ENCODE results near the gene PRR13.

Gene PRR13

DNA sequence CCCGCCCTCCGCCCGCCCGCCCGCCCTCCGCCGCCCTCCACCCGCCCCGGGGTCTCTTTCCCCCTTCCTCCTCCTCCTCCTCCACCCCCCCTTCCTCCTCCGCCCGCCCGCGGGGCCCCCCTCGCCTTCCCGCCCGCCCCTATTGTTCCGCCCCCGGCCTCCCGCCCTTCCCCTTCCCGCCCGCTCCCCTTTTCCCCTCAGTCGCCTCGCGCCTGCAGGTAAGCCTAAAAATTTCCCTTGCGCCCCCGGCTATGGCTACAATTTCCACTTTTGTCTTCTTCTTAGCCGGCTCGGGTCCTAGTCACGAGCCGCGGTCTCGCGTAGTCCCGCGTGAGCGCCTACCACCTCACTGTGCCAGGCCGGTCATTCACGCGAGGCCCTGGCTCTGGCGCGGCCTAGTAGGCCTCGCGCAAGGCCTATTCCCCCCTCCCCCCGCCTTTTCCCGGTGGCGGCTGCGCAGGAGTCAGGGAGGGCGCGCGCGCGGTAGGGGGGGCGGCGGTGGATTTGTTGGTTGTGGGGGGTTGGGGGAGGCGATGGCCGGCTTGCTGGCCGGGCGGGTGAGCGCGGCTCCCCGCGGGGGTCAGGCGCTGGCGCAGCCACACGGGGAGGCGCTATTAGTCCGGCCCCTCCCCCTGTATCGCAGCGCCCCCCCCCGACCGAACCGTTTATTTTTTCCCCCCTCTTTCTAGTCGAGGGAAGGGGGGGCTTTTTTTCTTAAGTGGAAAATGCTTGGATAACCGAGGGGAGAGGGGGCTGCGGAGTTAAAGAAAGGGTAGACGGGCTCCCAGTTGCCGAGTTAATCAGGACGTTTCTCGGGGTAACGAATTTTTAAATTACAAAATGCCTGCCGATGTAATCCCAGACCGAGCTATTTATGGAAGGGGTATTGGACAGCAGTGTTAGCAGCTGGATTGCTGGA lies 10.9 kb downstream of the PRR13 start:
- Histone ChIP-seq H3K27ac (peak overlapping the region; percentile 97), H3K9me3 (ENCODE audit: severe bottlenecking) (no peaks in the 10 kb centered on the region), H3K27me3 (ENCODE audit: insufficient read depth, low read depth, severe bottlenecking) (no peaks in the 10 kb centered on the region), H3K36me3 (peaks cover 51% of the 10 kb centered on the region), H3K4me3 (ENCODE audit: low read depth, low read length) (peak overlapping the region; percentile 98)
- DNase-seq = peak; percentile 93
- TF ChIP-seq, protein P1, sequence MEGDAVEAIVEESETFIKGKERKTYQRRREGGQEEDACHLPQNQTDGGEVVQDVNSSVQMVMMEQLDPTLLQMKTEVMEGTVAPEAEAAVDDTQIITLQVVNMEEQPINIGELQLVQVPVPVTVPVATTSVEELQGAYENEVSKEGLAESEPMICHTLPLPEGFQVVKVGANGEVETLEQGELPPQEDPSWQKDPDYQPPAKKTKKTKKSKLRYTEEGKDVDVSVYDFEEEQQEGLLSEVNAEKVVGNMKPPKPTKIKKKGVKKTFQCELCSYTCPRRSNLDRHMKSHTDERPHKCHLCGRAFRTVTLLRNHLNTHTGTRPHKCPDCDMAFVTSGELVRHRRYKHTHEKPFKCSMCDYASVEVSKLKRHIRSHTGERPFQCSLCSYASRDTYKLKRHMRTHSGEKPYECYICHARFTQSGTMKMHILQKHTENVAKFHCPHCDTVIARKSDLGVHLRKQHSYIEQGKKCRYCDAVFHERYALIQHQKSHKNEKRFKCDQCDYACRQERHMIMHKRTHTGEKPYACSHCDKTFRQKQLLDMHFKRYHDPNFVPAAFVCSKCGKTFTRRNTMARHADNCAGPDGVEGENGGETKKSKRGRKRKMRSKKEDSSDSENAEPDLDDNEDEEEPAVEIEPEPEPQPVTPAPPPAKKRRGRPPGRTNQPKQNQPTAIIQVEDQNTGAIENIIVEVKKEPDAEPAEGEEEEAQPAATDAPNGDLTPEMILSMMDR (IDR thresholded peaks at IDR 0.05; ENCODE audit: low read depth, low read length) = no peak

DNA sequence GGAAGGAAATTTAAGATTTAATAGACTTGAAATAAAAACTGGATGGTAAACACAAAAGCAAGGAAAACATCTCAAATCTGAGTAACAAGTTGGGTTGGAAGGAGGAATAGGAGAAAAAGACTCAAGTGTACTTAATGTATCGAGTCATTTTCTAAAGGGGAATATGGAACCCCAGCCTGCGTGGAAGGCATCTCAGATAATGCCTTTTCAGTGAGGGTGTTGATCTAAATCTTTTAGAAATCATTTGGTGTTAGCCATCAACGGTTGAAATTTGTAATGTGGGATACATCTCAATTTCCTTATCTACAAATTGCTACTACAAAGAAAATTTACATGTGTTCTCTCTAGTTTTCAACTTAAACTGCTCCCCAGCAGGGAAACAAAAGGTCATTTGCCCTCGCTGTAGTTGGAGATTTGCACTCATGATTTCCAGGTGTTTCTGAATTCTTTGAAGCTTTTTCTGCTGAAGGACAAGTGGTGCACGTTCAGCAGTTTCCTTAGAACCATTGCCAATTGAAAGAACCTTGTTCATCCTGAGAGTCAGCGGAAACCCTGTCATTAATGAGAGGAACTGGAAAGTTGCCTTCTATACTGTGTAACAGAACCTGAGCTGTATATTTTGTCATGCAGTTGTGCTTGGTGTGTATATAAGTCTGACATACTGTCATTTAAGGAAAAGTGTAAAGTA lies 12.6 kb downstream of the PRR13 start:
- peak overlapping the region; percentile 98 for H3K4me3 ChIP-seq (ENCODE audit: low read depth, low read length)
- H3K27ac ChIP-seq = no peak overlapping the region
- H3K9me3 ChIP-seq (ENCODE audit: severe bottlenecking) = no peaks in the 10 kb centered on the region
- H3K27me3 ChIP-seq (ENCODE audit: insufficient read depth, low read depth, severe bottlenecking) = no peaks in the 10 kb centered on the region
- H3K36me3 ChIP-seq = peaks cover 64% of the 10 kb centered on the region
- TF ChIP-seq, protein P1 (IDR thresholded peaks at IDR 0.05; ENCODE audit: low read depth, low read length) = no peak
- no peak for DNase-seq

DNA sequence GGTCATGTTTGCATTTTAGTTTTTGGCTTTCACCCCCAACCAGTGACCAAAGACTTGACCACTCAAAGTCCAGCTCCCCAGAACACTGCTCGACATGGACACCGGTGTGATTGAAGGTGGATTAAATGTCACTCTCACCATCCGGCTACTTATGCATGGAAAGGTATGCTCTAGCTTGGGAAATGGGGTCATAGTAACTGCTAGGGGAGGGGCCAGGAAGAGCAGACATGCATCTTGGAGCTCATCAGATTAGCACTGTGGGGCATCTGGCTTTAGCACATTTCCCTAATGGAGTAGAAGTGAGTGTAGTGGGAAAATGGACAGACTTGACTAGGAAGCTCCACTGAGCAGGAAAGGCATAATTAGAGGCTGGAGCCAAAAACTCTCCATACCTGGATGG lies 13.2 kb downstream of the PRR13 start:
- TF ChIP-seq, protein P1 (IDR thresholded peaks at IDR 0.05; ENCODE audit: low read depth, low read length) = no peak
- Histone ChIP-seq H3K27ac (peak overlapping the region; percentile 2; the same call in 1 of the 2 replicates), H3K4me3 (ENCODE audit: low read depth, low read length) (no peak overlapping the region; the same call in 1 of the 2 replicates), H3K9me3 (ENCODE audit: severe bottlenecking) (no peaks in the 10 kb centered on the region), H3K36me3 (peaks cover 70% of the 10 kb centered on the region), H3K27me3 (ENCODE audit: insufficient read depth, low read depth, severe bottlenecking) (no peaks in the 10 kb centered on the region)
- DNase-seq = peak; percentile 84

DNA sequence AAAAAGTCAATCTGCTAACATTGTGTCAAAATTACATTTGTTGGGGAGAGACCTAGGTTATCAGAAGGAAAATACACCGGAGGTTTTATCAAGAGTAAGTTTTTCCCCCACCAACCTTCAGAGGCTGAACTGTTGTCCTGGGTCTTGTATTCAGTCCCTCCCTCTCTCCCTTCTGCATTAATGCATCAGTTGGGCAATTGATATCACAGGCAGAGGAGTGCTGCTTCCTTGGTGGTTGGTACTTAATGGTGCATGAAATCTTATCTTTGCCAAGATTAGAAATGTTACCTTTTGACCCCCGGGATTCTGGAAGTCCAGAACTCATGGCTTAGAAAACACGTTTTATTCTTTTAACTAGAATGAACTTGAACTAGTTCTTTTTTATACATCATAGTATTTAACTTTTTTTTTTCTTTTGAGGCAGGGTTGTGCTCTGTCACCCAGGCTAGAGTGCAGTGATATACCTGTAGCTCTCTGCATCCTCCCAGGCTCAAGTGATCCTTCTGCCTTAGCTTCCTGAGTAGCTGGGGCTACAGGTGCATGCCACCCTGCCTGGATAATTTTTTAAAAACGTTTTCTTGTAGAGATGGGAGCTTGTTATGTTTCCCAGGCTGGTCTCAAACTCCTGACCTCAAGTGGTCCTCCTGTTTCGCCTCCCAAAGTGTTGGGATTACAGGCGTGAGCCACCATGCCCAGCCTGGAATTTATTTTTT lies 15.3 kb downstream of the PRR13 start:
- H3K4me3 ChIP-seq (ENCODE audit: low read depth, low read length) = no peak overlapping the region
- no peak overlapping the region for H3K27ac ChIP-seq
- H3K27me3 ChIP-seq (ENCODE audit: insufficient read depth, low read depth, severe bottlenecking) = no peaks in the 10 kb centered on the region
- H3K36me3 ChIP-seq = peaks cover 91% of the 10 kb centered on the region
- TF ChIP-seq, protein P1 (IDR thresholded peaks at IDR 0.05; ENCODE audit: low read depth, low read length) = no peak
- H3K9me3 ChIP-seq (ENCODE audit: severe bottlenecking) = no peaks in the 10 kb centered on the region
- DNase-seq = no peak

DNA sequence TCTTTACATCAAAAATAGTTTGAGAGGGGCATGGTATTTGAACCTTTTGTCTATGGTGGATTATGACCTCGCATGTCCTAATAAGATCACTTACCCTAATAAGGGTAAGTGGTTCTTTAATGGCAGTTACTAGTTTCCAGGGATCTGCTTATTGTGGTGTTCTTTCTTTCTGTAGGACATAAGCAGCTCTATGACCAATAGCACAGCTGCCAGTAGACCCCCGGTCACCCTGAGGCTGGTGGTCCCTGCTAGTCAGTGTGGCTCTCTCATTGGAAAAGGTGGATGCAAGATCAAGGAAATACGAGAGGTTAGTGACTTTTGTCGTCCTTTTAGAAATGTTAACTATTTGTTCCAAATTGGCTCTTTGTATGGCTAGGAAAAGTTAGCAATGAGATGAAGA lies 17.6 kb downstream of the PRR13 start:
- DNase-seq = no peak
- no peaks in the 10 kb centered on the region for H3K9me3 ChIP-seq (ENCODE audit: severe bottlenecking)
- H3K27ac ChIP-seq = no peak overlapping the region
- peaks cover 100% of the 10 kb centered on the region for H3K36me3 ChIP-seq
- no peak overlapping the region for H3K4me3 ChIP-seq (ENCODE audit: low read depth, low read length)
- no peaks in the 10 kb centered on the region for H3K27me3 ChIP-seq (ENCODE audit: insufficient read depth, low read depth, severe bottlenecking)
- TF ChIP-seq, protein P1 (IDR thresholded peaks at IDR 0.05; ENCODE audit: low read depth, low read length) = no peak

Measured in WERI-Rb-1 (cell line).